GM18858 (cell line): Measurements from ENCODE around the gene TNFAIP2.

Experiments used
- ATAC-seq: cut with Tn5 transposase; IDR thresholded peaks from one replicate; pipeline ENCODE4 v1.9.1; 2021; ENCODE audit not compliant: unreplicated experiment

TNFAIP2 gene

DNA sequence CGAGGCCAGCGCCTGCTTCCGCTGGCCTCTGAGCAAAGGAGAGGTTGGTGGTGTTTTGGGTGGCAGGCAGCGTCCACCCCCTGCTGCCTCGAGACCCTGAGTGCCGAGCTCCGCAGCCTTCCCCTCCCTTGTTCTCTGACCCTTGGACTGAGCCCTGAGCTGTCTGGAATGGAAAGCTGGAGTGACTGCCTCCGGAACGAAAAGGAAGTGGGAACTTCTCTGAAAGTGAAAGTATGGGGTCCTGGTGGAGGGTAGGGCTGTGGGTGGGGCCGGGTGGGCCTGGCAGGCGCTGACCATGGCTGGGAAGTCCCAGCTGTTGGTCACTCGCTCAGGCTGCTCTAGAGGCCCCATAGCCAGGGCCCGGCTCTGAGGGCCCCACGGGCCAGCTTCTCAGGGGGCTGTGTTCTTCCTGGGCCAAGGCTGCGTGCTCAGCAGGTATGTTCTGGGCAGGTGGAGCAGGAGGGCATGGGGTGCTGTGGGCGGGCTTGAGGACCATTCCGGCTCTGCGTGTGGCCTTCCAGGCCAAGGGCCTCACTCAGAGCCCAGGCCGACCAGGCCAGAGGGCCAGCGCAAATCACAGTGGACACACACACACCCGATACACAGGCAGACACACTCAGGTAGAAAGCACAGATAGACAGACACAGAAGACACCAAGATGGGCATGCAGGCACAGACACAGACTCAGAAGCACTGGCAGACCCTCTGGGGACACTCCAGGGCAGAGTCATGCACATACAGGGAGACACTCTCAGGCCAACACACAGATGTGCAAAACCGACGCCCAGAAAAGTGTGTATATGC, 28.7 kb upstream of the TNFAIP2 start, which contains the start of gene EXOC3L4:
TSS of gene EXOC3L4 (plus strand) at position 320 of the 804 bp plus-strand sequence. CDS start 5,495 bp downstream, outside the sequence.
- no peak for ATAC-seq

DNA sequence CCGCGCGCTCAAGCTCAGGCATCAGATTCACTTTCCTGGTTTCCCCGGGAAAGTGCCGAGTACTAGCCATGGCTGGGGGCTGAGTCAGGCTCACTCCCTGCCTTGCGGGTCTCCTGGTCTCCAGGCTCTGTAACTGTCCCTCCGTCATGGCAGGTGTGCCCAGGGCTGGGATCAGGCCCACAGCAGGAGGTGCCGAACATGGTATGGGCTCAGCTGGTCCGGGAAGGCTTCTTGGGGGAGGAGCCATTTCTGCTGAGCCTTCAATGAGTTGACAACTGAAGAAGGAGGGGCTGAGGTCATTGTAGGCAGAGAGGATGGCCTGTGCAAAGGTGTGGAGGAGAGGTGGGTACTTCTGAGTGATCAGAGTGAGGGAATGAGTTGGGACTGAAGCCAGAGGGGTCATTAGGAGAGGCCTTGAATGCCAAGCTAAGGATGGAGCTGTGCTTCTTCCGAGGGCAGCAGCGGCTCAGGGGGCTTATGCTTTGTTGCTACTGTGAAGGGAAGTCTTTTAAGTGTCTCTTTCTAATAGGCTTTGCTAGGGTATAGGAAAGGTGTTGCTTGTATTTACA, 28.0 kb upstream of the TNFAIP2 start:
- ATAC-seq: no peak

DNA sequence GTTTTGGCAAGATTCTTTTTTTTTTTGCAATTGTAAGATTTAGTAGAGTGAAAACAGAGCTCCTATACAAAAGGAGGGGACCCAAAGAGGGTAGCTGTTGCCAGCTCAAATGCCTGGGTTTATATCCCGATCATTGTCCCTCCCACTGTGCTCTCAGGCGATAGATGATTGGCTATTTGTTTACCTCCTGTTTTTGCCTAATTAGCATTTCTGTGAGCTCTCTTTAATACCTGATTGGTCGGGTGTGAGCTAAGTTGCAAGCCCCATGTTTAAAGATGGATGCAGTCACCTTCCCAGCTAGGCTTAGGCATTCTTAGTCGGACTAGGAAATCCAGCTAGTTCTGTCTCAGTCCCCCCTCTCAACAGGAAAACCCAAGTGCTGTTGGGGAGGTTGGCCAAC, 26.9 kb upstream of the TNFAIP2 start:
- ATAC-seq: no peak

DNA sequence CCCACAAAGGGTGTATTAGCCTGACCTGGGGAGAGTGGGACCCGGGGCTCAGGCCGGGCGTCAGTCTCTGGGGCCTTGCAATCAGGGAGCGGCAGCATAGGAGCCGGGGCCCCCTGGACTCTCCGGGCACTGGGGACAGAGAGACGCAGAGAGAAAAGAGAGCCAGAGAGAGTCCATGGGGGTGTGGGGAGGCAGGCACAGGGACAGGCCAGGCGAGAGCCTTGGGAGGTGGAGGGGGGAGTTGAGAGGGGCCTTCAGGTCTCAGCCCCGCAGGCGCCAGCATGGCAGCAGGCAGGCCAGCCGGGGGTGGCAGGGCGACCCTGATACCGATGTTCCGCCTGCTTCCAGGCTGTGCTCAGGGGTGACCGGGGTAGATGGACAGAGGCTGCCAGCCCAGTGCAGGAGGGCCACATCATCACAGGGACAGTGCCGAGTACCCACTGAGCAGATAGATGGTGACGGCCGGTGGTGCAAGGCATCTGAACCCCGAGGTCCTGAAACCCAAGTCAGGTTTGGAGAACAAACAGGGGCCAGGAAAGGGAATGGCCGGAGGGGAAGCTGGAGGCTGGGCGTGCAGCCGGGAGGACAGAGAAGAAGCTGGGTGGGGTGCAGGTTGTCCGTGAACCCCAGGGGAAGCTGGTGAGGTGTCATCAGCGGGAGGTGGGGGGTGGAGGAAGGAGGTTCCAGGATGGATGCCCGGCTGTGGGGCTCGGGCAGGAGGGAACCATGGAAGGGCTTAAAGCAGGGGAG, 25.8 kb upstream of the TNFAIP2 start:
- no peak for ATAC-seq

DNA sequence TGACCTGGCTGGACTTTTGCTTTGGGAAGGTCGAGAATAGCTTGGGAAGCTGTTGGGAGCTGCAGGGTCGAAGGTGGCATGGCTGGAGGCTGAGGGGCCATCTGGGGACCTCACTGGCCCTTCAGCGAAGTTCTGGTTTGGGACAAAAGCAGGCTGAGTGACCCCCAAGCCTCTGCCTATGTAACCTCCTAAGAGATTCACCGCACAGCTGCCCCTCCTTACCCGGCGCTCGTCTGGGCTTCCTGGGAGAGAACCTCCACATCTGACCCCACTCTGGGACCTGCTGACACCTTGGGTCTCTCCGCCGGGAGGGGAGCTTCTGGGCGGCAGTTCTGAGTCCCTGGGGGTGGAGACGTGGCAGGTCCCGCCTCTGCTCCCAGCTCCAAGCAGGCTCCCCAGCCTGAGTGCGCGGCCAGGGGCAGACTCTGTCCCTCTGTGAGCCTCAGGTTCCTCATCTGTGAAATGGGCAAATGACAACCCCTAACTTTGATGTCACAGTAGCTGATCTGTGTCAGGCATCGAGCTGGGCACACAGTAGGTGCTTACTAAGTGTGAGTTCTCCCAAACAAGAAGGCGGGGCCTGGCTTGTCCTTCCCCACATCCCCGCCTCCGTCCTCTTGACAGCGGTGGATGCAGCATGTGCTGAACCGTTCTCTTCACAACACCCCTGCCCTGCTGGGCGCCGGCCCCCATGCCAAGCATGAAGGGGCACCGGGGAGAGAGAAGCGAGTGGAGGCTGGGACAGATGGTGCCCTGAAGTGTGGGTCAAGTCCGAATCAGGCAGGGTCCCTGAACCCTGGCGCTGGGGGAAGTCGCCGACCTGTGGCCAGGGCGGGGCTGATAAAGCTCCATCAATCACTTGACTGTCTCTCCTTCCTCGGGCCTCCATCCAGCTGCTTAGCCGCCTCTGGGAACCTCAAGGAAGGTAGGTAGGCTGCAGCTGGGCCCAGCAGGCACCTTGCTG, 25.0 kb upstream of the TNFAIP2 start:
- ATAC-seq: no peak

DNA sequence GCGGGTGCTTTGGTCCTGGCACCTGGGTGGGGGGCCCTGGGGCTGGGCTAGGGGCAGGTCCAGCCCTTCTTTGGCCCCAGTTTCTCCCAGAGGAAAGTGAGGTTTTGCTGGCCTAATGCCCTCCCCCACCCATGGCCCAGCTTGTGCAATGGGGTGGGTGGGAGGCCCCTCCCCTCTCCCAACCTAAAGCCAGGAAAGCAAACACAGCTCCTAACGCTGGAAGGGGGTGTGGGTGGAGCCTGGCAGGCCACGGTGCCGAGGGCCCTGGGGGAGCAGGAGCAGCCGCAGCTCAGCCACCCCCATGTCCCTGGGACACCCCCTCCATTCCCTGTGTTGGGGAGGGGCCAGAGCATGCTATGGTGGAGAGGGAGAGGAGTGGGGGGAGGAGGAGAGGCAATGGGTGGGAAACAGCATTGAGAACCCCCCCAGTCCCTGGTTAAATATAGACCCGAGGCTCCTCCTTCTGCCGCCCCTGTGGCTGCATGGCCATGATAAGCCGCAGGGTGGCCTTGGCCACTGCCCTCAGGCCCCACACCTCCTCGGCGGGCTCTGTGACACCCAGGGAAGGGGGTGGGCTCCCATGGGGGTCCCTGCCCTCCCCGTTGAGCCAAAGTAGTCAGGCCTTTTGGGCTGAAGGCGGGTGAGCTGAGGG, 24.1 kb upstream of the TNFAIP2 start:
- ATAC-seq: no peak

DNA sequence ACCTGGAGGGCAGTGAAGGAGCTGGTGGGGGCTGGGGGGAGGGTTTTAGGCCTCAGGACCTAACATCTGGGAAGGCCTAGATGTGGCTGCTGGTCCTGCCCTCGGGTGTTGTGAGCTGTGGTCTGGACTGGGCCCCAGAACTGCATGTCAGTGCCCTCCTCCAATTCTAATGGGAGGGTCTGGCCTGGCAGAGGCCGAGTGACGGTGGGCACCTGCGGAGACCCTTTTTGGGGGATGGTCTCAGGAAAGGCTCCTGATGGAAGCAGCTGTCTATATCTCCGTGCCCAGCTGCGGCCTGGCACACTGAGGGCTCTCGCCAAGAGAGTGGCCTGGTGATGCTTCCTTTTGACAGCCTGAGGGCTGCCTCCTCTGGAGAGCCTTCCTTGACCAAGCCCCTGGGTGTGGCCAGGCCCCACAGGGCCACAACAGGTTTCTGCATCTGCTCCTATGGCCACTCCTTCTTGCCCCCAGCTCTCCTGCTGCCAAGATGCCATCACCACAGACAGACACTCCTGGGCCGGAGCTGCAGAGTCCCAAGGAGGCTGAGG, 23.5 kb upstream of the TNFAIP2 start:
- no peak for ATAC-seq

DNA sequence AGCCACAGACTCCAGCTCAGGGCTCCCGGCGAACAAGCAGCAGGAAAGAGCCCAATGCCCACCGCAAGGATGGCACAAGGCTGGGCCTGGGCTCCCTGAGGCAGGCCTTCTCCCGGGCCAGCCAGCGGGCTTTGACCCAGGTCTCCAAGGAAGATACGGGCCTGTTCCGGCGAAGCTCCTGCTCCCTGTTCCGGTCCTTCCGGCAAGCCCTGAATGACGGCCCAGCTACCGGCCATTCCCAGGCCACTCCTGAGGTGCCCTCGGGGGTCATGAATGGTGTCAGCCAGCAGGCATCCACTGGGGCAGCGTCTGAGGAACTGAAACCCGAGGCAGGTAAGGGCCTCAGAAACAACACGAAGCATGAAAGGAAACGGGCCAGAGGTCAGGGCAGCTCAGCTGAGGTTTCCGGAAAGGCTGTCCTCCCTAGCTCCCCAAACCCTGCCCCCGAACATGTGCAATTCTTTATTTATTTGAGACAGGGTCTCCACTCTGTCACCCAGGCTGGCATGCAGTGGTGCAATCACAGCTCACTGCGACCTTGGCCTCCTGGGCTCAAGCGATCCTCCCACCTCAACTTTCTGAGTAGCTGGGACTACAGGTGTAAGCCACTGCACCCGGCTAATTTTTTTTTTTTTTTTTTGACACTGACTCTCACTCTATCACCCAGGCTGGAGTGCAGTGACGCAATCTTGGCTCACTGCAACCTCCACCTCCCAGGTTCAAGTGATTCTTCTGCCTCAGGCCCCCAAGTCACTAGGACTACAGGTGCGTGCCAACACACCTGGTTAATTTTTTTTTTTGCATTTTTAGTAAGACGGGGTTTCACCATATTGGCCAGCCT, 22.8 kb upstream of the TNFAIP2 start:
- ATAC-seq: no peak

DNA sequence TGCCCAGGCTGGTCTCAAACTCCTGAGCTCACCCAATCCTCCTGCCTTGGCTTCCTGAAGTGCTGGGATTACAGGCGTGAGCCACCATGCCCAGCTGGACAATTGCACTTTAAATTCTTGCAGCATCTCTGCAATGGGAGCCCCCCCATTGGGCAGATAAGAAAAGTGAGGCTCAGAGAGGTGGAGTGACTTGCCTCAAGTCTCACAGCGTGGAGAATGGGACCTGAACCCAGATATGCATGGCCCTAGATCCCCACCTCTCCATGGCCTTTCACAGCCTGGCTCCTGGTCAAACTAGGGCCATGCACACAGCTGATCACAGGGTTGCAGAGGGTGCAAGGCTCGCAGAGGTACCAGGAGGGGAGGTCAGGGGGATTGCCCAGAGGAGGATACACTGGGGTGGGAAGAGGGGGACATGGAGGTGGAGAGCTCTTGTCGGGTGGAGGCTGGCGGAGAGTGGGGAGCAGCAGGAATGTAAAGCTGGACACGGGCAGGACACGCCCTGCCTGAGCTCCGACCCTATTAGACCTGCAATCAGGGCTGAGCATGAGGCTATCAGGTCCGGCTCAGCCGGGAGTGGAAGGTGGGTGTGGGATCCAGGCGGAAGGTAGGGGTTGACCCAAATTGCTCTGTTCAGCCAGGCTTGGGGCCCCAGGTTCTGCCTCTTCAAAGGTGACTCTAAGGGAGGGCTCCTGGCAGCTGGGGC, 21.9 kb upstream of the TNFAIP2 start:
- no peak for ATAC-seq

DNA sequence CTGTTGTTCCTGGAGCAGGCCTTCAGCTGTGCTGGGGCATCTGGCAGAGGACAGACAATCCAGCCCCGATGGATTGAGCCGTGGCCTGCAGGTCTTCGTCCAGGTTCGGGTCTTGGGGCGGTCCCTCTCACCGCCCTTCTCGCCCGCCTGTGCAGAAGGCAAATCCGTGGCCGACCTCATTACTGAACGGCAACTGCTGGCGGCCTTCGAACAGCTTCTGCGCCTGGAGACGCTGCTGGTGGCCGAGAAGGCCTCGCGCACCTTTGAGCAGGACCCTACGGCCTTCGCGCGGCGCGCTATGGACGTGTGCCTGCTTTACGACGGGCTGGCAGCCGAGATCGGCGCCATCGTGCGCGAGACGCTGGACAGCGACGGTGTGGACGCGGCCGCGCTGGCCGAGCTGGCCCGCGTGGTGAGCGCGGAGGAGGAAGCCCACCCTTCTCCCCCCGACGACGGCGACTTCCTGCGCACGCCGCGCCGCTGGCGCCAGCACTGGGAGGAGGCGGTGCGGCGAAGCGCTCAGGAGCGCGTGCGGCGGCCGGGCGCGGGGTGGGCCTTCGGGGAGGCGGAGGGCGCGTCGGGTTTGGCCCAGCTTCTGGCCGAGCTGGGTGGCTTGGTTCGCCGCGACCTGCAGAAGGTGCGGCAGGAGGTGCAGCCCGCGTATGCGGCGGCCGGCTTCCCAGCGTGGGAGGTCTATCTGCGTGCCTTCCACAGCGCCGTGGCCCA, 21.1 kb upstream of the TNFAIP2 start:
- no peak for ATAC-seq

DNA sequence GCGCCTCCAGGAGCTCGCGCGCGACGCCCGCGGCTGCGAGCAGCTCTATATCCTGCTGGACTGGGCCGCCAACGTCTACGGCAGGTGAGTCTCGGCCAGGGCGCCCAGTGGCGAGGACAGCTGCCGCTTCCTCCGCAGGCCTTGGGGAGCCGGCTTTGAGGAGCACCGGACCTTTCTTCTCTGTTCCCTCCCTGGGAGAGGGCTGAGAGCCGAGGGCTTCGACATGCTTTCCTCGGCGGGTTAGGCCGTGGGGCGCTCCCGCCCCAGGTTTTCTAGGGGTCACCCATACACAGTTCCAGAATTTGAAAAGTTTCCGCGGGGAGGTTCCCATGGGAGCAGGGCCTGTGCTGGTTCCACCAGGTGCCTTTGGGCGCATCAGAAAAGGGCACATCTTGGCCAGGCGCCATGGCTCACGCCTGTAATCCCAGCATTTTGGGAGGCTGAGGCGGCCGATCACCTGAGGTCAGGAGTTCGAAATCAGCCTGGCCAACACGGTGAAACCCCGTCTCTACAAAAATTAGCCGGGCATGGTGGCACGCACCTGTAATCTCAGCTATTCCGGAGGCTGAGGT, 20.5 kb upstream of the TNFAIP2 start:
- ATAC-seq: no peak

DNA sequence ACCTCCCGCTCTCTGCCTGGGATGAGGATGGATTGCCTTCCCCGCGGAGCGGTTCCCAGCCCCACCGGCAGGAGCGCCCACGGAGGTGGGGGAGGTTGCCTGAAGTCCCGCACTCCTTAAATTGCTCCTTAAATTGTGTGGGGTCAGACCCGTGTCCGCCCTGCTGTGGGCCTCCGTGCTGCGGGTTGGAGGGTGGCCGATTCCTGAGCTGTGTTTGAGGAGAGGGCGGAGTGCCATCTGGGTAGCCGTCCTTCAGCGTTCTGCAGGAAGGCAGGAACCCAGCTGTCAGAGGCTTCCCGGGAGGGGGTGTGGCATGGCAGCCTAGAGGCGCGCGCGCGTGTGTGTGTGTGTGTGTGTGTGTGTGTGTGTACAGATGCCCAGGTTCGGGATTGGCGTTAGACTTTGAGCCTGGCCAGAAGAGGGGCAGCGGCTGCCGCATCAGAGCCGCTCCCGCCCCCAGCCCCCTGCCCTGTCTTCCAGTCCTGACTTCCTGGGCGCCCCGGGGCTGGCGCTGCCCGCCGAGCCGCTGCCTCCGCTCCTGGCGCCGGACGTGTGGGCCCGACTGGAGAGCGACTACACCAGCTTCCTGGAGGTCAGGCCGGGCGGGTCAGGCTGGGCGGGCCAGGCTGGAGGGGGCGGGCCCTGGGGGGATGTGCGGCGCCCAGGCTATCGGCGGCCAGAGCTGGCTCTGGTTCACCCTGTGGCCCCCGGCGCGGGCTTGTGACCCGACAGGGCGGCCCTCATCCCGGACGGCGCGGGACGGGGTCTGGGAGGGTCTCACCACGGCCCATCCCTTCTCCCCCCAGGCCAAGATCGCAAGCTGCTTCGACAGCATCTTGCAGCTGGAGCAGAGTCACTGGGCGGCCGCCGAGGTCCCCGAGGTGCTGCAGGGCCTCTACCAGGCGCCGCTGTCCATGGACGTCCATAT, 19.5 kb upstream of the TNFAIP2 start:
- no peak for ATAC-seq

DNA sequence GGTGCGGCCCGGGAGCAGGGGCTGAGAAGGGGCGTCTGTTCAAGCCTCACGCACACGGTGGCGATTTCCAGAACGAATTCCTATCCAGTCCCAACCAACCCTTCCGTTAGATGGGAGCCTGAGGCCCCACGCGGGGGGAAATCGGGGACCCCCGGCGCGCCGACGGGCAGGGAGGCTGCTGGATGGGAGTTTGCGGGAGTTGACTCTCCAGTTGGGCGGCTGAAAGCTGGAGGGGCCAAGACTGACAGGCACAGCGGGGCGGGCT, 18.9 kb upstream of the TNFAIP2 start:
- no peak for ATAC-seq

DNA sequence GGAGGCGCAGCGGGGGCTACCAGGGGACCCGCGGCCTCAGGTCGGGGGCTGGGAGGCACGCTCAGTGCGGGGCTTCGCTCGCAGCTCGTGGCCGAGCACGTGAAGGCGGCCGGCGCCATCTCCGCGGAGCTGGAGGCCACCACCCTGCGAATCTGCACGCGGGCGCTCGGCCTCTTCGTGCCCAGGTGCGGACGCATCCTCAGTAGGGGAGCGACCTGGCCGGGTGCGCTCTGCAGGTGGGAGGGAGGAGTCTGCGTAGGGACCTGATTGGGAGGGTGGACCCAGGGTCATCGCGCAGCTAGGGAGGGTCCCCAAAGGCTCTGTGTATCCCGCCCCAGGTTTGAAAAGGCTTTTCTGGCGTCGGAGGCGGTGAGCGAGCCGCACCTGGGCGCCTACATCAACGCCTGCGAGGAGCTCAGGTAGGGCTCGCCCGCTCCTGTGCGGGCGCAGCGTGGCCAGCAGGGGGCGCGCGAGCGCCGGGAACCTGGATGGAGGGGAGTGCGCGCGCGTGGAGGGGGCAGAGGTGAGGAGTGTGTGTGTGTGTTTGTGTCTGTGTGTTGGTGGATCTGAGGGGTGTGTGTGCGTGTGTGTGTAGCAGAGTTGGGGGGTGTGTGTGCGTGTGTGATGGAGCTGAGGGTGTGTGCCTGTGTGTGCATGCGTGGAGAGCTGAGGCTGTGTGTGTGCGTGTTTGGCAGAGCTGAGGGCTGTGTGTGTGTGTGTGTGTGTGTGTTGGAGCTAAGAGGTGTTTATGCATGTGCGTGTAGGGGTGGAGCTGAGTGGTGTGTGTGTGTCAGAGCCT, 18.4 kb upstream of the TNFAIP2 start:
- no peak for ATAC-seq

DNA sequence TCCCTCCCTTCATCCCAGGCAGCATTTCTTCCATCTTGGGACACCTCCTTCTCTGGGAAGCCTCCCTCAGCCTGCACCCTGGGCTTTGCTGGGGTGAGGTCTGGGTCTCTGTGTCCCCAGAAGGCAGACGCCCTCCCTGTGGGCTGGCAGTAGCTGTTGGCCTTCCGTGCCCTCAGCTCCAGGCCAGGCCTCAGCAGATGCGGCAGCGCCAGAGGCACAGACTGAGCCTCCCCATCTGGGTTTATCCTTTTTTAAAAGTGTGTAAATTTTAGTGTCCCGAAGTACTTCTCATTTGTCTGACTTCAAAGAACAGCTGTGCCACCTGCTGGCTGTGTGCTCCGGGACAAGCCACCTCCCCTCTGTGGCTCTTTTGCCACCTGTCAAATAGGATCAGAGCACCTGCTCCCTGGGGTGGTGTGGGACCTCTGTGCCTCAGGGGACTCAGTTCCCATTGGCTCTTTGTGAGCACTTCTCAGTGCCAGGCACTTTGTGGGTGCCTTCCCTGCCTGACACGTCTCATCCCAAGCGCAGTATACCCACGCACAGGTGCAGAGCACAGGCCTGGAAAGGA, 17.6 kb upstream of the TNFAIP2 start:
- no peak for ATAC-seq

DNA sequence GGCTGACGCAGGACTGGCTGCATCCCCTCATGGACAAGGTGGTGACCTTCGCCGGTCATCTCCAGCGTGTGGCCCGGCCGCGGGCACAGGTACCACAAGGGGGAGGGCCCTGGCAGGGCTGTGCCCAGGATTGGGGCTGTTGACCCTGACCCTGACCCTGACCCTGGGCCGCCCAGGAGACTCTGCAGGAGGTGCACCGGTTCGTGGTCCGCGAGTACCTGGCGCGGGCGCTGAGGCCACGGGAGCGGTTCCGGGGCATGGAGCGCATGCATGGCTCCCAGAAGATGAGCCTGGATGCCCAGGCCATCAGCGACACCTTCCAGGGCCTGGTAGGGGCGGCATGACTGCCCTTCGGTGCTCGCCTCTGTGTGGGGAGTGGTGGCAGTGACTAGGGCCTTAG, 15.8 kb upstream of the TNFAIP2 start:
- no peak for ATAC-seq
